HepG2 (cell line): Measurements from ENCODE around the gene COX6A2. TPM values are rescaled to one million over a fixed set of nuclear protein-coding genes. Genes with fewer than 3 reads are reported as not detected.

Experiments used
- BRD4 ChIP-seq: sonication (generic); formaldehyde crosslinking; IDR thresholded peaks from 2 replicates; pipeline ENCODE4 v1.4.0; 2020; ENCODE audit warnings: missing genetic modification reagents
- CCAR2 ChIP-seq: fragments of 200-400 bp; formaldehyde crosslinking; optimal IDR thresholded peaks from 2 replicates; pipeline ENCODE3; 2018; ENCODE audit warnings: low read depth, mild to moderate bottlenecking, low read length, moderate library complexity
- FOXP1 ChIP-seq, 2 experiments: fragments of 450-650 bp in 1 of 2; IDR thresholded peaks; 2 replicates each; pipeline ENCODE4 v1.6.1; 2017 to 2018; ENCODE audit warnings: antibody characterized with exemption in 1 of 2
- NR2F1 ChIP-seq, 2 experiments: fragments of 450-650 bp in 1 of 2; formaldehyde crosslinking in 1 of 2; IDR thresholded peaks; 2 replicates each; pipeline versions ENCODE4 v1.5.0 to v1.6.1; 2016 to 2020; ENCODE audit warnings: mild to moderate bottlenecking in 1 of 2, missing compliant biosample characterization in 1 of 2, missing genetic modification reagents in 1 of 2, moderate library complexity in 1 of 2
- PRMT3 ChIP-seq: sonication (generic); formaldehyde crosslinking; IDR thresholded peaks from 2 replicates; pipeline ENCODE4 v1.8.1; 2022; ENCODE audit warnings: low read depth, mild to moderate bottlenecking, moderate library complexity, missing genetic modification reagents, borderline replicate concordance
- RXRA ChIP-seq: sonication (generic); formaldehyde crosslinking; IDR thresholded peaks from 2 replicates; pipeline ENCODE4 v1.5.1; 2020; ENCODE audit warnings: missing genetic modification reagents
- TRIM24 ChIP-seq: sonication (generic); formaldehyde crosslinking; IDR thresholded peaks from 2 replicates; pipeline ENCODE4 v1.8.0; 2022; ENCODE audit warnings: mild to moderate bottlenecking, missing genetic modification reagents
- ZBTB7B ChIP-seq: sonication (generic); formaldehyde crosslinking; IDR thresholded peaks from 2 replicates; pipeline ENCODE4 v1.4.0; 2020; ENCODE audit warnings: missing genetic modification reagents
- ZFAT ChIP-seq: sonication (generic); formaldehyde crosslinking; conservative IDR thresholded peaks from 2 replicates; pipeline ENCODE4 v1.8.1; 2023; ENCODE audit warnings: missing genetic modification reagents, inconsistent platforms
- ZFP41 ChIP-seq: sonication (generic); formaldehyde crosslinking; IDR thresholded peaks from 2 replicates; pipeline ENCODE4 v1.4.0; 2020; ENCODE audit warnings: mild to moderate bottlenecking, missing genetic modification reagents, borderline replicate concordance
- ZMYM4 ChIP-seq: sonication (generic); formaldehyde crosslinking; IDR thresholded peaks from 2 replicates; pipeline ENCODE4 v1.8.1; 2023; ENCODE audit warnings: mild to moderate bottlenecking, missing genetic modification reagents
- ZNF709 ChIP-seq: sonication (generic); formaldehyde crosslinking; IDR thresholded peaks from 2 replicates; pipeline ENCODE4 v1.5.0; 2020; ENCODE audit warnings: mild to moderate bottlenecking, missing genetic modification reagents
- polyA plus RNA-seq, 8 experiments: library from polyadenylated mRNA; depleted of rRNA in 3 of 8; stranded (reverse) in 7 of 8; unstranded in 1 of 8; fragments of >200 nt; fragmentation: Illumina TruSeq in 4 of 8; extraction: Trizol in 4 of 8; gene quantifications; 2 replicates each; pipeline versions ENCODE4 v1.2.1 to v1.2.3, GENCODE V29; 2011 to 2016; ENCODE audit warnings: low read depth in 4 of 8, missing spikeins in 1 of 8, mixed read lengths in 1 of 8; ENCODE audit not compliant: insufficient read depth in 1 of 8
- total RNA-seq, 5 experiments: library from RNA; depleted of rRNA; stranded (reverse); fragments of >200 nt; fragmentation: Illumina TruSeq; extraction: Trizol; gene quantifications; 2 replicates each; pipeline ENCODE4 v1.2.3, GENCODE V29; 2016; ENCODE audit warnings: low read depth in 1 of 5
- TF ChIP-seq, protein P1 (sequence below), 2 experiments: sonication (generic) in 1 of 2; formaldehyde crosslinking in 1 of 2; IDR thresholded peaks; 2 replicates each; pipeline versions ENCODE4 v1.4.0 to v1.6.1; 2018 to 2020; ENCODE audit warnings: missing genetic modification reagents in 2 of 2, borderline replicate concordance in 1 of 2, low read depth in 1 of 2, mild to moderate bottlenecking in 1 of 2, missing biosample characterization in 1 of 2
- TF ChIP-seq, protein P2 (sequence below): sonication (generic); formaldehyde crosslinking; IDR thresholded peaks from 2 replicates; pipeline ENCODE4 v1.5.1; 2020; ENCODE audit warnings: mild to moderate bottlenecking, missing genetic modification reagents, moderate library complexity
- TF ChIP-seq, protein P3 (sequence below): sonication (generic); formaldehyde crosslinking; IDR thresholded peaks from 2 replicates; pipeline ENCODE4 v1.8.0; 2022; ENCODE audit warnings: mild to moderate bottlenecking, missing genetic modification reagents; ENCODE audit not compliant: insufficient replicate concordance
- TF ChIP-seq, protein P4 (sequence below): sonication (generic); formaldehyde crosslinking; IDR thresholded peaks from 2 replicates; pipeline ENCODE4 v1.4.0; 2020; ENCODE audit warnings: mild to moderate bottlenecking, missing genetic modification reagents
- TF ChIP-seq, protein P5 (sequence below): sonication (generic); formaldehyde crosslinking; IDR thresholded peaks from 2 replicates; pipeline ENCODE4 v1.8.1; 2023; ENCODE audit warnings: missing genetic modification reagents, mild to moderate bottlenecking, borderline replicate concordance
- TF ChIP-seq, protein P6 (sequence below): sonication (generic); formaldehyde crosslinking; IDR thresholded peaks from 2 replicates; pipeline ENCODE4 v1.8.1; 2023; ENCODE audit warnings: mild to moderate bottlenecking, moderate library complexity, missing genetic modification reagents

COX6A2 gene
- total and polyA plus RNA-seq, 2 of the 13 experiments (the other 11 are each of a cell fraction or from before 2014, with no cell fraction given): not detected

DNA sequence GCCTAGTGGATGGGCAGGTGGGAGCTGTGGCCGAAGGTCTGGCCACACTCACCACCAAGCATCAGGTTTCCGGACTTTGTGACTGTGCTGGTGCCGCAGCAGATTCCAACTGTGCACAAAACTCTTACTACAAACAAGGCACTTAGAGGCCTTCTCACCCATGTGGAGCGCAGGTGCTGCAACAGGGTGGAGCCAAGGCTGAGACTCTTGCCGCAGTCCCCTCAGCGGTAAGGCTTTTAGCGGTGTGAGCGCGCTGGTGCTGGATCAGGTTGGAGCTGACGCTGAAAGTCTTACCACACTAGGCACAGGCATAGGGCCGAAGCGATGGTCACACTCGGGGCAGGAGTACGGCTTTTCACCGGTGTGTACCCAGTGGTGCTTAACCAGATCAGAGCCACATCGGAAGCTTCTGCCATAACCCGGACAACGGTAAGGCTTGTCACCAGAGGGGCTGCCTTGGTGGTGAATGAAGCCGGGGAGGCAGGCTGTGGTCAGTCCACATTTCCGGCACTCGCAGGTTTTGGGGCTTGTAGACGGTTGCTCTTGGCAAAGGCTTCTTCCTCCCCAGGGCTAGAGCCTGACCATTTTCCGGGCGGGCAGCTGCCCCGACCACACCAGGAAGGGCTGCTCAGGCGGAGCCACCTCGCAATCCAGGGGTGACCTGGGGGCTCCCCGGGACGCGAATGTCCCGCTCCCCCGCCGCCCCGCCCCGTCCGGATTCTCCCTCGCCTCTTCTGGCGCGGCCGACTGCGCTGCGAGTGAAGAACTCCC lies 30.1 kb upstream of the COX6A2 start (continued):
- TF ChIP-seq, protein P1, sequence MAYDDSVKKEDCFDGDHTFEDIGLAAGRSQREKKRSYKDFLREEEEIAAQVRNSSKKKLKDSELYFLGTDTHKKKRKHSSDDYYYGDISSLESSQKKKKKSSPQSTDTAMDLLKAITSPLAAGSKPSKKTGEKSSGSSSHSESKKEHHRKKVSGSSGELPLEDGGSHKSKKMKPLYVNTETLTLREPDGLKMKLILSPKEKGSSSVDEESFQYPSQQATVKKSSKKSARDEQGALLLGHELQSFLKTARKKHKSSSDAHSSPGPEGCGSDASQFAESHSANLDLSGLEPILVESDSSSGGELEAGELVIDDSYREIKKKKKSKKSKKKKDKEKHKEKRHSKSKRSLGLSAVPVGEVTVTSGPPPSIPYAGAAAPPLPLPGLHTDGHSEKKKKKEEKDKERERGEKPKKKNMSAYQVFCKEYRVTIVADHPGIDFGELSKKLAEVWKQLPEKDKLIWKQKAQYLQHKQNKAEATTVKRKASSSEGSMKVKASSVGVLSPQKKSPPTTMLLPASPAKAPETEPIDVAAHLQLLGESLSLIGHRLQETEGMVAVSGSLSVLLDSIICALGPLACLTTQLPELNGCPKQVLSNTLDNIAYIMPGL (CRISPR knock-in tag; IDR thresholded peaks at IDR 0.05; ENCODE audit: borderline replicate concordance in 1 of 2, low read depth in 1 of 2): peak; percentile 96 to 98
- TF ChIP-seq ZNF709 (peak; percentile 81), ZFAT (CRISPR knock-in tag) (peak; percentile 78; the same call in 1 of the 2 replicates), ZBTB7B (peak; percentile 81), ZMYM4 (CRISPR knock-in tag) (peak; percentile 93), NR2F1 (CRISPR knock-in tag; IDR thresholded peaks at IDR 0.05) (no peak), TRIM24 (0 out of 2 replicates have a peak, but pooled peaks have one; percentile 60), BRD4 (CRISPR knock-in tag) (peak; percentile 63; the same call in 1 of the 2 replicates), CCAR2 (peak; percentile 19), PRMT3 (no peak), ZFP41 (CRISPR knock-in tag) (peak; percentile 26; the same call in 1 of the 2 replicates), FOXP1 (IDR thresholded peaks at IDR 0.05) (no peak), FOXP1 (CRISPR knock-in tag; IDR thresholded peaks at IDR 0.05) (peak; percentile 71), RXRA (CRISPR knock-in tag) (peak; percentile 80)
- TF ChIP-seq, protein P2, sequence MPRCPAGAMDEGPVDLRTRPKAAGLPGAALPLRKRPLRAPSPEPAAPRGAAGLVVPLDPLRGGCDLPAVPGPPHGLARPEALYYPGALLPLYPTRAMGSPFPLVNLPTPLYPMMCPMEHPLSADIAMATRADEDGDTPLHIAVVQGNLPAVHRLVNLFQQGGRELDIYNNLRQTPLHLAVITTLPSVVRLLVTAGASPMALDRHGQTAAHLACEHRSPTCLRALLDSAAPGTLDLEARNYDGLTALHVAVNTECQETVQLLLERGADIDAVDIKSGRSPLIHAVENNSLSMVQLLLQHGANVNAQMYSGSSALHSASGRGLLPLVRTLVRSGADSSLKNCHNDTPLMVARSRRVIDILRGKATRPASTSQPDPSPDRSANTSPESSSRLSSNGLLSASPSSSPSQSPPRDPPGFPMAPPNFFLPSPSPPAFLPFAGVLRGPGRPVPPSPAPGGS (CRISPR knock-in tag): 0 out of 2 replicates have a peak, but pooled peaks have one; percentile 55
- TF ChIP-seq, protein P3, sequence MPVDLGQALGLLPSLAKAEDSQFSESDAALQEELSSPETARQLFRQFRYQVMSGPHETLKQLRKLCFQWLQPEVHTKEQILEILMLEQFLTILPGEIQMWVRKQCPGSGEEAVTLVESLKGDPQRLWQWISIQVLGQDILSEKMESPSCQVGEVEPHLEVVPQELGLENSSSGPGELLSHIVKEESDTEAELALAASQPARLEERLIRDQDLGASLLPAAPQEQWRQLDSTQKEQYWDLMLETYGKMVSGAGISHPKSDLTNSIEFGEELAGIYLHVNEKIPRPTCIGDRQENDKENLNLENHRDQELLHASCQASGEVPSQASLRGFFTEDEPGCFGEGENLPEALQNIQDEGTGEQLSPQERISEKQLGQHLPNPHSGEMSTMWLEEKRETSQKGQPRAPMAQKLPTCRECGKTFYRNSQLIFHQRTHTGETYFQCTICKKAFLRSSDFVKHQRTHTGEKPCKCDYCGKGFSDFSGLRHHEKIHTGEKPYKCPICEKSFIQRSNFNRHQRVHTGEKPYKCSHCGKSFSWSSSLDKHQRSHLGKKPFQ (CRISPR knock-in tag): peak; percentile 94
- TF ChIP-seq, protein P4, sequence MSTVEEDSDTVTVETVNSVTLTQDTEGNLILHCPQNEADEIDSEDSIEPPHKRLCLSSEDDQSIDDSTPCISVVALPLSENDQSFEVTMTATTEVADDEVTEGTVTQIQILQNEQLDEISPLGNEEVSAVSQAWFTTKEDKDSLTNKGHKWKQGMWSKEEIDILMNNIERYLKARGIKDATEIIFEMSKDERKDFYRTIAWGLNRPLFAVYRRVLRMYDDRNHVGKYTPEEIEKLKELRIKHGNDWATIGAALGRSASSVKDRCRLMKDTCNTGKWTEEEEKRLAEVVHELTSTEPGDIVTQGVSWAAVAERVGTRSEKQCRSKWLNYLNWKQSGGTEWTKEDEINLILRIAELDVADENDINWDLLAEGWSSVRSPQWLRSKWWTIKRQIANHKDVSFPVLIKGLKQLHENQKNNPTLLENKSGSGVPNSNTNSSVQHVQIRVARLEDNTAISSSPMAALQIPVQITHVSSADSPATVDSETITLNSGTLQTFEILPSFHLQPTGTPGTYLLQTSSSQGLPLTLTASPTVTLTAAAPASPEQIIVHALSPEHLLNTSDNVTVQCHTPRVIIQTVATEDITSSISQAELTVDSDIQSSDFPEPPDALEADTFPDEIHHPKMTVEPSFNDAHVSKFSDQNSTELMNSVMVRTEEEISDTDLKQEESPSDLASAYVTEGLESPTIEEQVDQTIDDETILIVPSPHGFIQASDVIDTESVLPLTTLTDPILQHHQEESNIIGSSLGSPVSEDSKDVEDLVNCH (CRISPR knock-in tag): 0 out of 2 replicates have a peak, but pooled peaks have one; percentile 81
- TF ChIP-seq, protein P5, sequence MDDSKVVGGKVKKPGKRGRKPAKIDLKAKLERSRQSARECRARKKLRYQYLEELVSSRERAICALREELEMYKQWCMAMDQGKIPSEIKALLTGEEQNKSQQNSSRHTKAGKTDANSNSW (CRISPR knock-in tag): peak; percentile 85
- TF ChIP-seq, protein P6, sequence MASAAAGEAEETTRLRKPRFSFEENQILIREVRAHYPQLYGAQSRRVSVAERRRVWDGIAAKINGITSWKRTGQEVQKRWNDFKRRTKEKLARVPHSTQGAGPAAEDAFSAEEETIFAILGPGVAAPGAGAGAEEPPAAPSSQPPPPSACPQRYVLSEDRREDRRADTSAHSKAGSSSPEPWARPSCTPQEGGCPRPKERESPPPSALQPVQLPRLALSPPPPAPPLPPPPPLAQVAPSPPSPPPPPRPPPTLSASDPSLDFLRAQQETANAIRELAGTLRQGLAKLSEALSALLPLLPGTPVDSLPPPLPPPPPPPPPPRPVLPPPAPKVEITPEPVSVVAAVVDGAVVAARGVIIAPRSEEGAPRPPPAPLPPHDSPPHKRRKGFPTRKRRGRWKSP: peak; percentile 95
